Measurements from ENCODE around the gene CLASP2. TPM values are rescaled to one million over a fixed set of nuclear protein-coding genes. Genes with fewer than 3 reads are reported as not detected.

Gene CLASP2
- total RNA-seq, 4 donors from 2014 or later = 37.6 to 55.2 (median 44.6) TPM

GRCh38 chr3:33659856-33660434, 58.1 kb downstream of the CLASP2 start:
- H3K4me1 ChIP-seq = peaks cover 36 to 48% of the 10 kb centered on the region in 2 donors
- H3K27me3 ChIP-seq = no peaks in the 10 kb centered on the region
- intact Hi-C loops (cut with DNase I; ENCODE audit: low total_unique reads) = loop anchor here (1.0 to 10.0 kb wide), 5 partner anchors 58 to 1977 kb away; partner anchors contain the start of genes ARPP21, CLASP2, GLB1 and PDCD6IP
- ATAC-seq (no peak), DNase-seq (no peak)
- in situ Hi-C loops (cut with MboI; ENCODE audit: low sequenced_read_pairs in 4 of 4) = loop anchor here in 1 of 4 donors (10.0 kb wide), 1 partner anchor 55 kb away; the partner anchor contains the start of gene CLASP2
- peak overlapping the region; percentile 50 to 64 (median 58) for H3K4me3 ChIP-seq
- peak overlapping the region; percentile 82 to 90 (median 86) for H3K27ac ChIP-seq
- no peak for TF ChIP-seq POLR2A (IDR thresholded peaks at IDR 0.05)
- TF ChIP-seq, protein P1, sequence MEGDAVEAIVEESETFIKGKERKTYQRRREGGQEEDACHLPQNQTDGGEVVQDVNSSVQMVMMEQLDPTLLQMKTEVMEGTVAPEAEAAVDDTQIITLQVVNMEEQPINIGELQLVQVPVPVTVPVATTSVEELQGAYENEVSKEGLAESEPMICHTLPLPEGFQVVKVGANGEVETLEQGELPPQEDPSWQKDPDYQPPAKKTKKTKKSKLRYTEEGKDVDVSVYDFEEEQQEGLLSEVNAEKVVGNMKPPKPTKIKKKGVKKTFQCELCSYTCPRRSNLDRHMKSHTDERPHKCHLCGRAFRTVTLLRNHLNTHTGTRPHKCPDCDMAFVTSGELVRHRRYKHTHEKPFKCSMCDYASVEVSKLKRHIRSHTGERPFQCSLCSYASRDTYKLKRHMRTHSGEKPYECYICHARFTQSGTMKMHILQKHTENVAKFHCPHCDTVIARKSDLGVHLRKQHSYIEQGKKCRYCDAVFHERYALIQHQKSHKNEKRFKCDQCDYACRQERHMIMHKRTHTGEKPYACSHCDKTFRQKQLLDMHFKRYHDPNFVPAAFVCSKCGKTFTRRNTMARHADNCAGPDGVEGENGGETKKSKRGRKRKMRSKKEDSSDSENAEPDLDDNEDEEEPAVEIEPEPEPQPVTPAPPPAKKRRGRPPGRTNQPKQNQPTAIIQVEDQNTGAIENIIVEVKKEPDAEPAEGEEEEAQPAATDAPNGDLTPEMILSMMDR (IDR thresholded peaks at IDR 0.05 in 4 of 5, conservative IDR thresholded peaks at IDR 0.05 in 1 of 5) = no peak
- H3K36me3 ChIP-seq = no peaks in the 10 kb centered on the region
- no peaks in the 10 kb centered on the region for H3K9me3 ChIP-seq

GRCh38 chr3:33658991-33659848, 58.8 kb downstream of the CLASP2 start:
- peak; percentile 66 to 77 for DNase-seq
- intact Hi-C loops (cut with DNase I; ENCODE audit: low total_unique reads) (loop anchor here (1.0 to 10.0 kb wide), 5 partner anchors 59 to 1978 kb away; partner anchors contain the start of genes ARPP21, CLASP2, GLB1 and PDCD6IP), in situ Hi-C loops (cut with MboI; ENCODE audit: low sequenced_read_pairs in 4 of 4) (loop anchor here in 1 of 4 donors (10.0 kb wide), 1 partner anchor 56 kb away; the partner anchor contains the start of gene CLASP2)
- no peaks in the 10 kb centered on the region for H3K9me3 ChIP-seq
- peak in 1 of 2 donors; percentile 45 for TF ChIP-seq POLR2A (IDR thresholded peaks at IDR 0.05)
- TF ChIP-seq, protein P1 (IDR thresholded peaks at IDR 0.05 in 4 of 5, conservative IDR thresholded peaks at IDR 0.05 in 1 of 5) = peak in 1 of 5 experiments; percentile 25
- ATAC-seq = peak; percentile 89 to 93
- no peaks in the 10 kb centered on the region for H3K36me3 ChIP-seq
- H3K27ac ChIP-seq = peak overlapping the region; percentile 82 to 90 (median 86)
- H3K27me3 ChIP-seq = no peaks in the 10 kb centered on the region
- peak overlapping the region; percentile 50 to 64 (median 58) for H3K4me3 ChIP-seq
- peaks cover 38 to 54% of the 10 kb centered on the region in 2 donors for H3K4me1 ChIP-seq

GRCh38 chr3:33658621-33658990, 59.4 kb downstream of the CLASP2 start:
- in situ Hi-C loops (cut with MboI; ENCODE audit: low sequenced_read_pairs in 4 of 4) = loop anchor here in 1 of 4 donors (10.0 kb wide), 1 partner anchor 56 kb away; the partner anchor contains the start of gene CLASP2
- H3K27me3 ChIP-seq = no peaks in the 10 kb centered on the region
- intact Hi-C loops (cut with DNase I; ENCODE audit: low total_unique reads) = loop anchor here (5.0 to 10.0 kb wide), 4 partner anchors 139 to 1979 kb away; partner anchors contain the start of genes ARPP21, GLB1, PDCD6IP and TMPPE
- H3K9me3 ChIP-seq = no peaks in the 10 kb centered on the region
- ATAC-seq = peak; percentile 11 to 16
- H3K4me3 ChIP-seq = peak overlapping the region; percentile 50 to 64 (median 58)
- DNase-seq = no peak
- TF ChIP-seq, protein P1 (IDR thresholded peaks at IDR 0.05 in 4 of 5, conservative IDR thresholded peaks at IDR 0.05 in 1 of 5) = no peak
- no peak for TF ChIP-seq POLR2A (IDR thresholded peaks at IDR 0.05)
- peaks cover 38 to 60% of the 10 kb centered on the region in 2 donors for H3K4me1 ChIP-seq
- peak overlapping the region; percentile 82 to 90 (median 86) for H3K27ac ChIP-seq
- H3K36me3 ChIP-seq = no peaks in the 10 kb centered on the region

DNA sequence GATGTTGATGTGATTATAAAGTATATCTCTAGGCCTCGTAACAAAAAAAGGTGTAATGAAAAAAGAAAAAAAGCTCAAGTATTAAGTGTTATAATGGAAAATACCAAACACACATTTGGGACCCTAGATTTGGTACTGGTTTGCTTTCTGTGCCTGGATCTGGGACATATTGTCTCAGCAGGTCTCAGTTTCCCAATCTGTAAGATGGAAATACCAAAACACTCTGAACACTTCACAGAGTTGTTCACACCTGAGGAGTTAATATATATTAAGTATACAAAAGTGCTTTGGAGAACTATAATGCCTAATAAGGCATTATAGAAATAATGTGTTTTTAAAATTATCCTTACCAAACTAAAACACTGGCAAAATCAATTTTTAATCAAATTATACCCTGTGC, 60.0 kb downstream of the CLASP2 start:
- DNase-seq (no peak), ATAC-seq (no peak)
- Histone ChIP-seq H3K9me3 (no peaks in the 10 kb centered on the region), H3K27ac (peak overlapping the region; percentile 82 to 90 (median 86)), H3K4me3 (peak overlapping the region; percentile 50 to 64 (median 58)), H3K27me3 (no peaks in the 10 kb centered on the region), H3K36me3 (no peaks in the 10 kb centered on the region), H3K4me1 (peaks cover 38 to 65% of the 10 kb centered on the region in 2 donors)
- TF ChIP-seq POLR2A (IDR thresholded peaks at IDR 0.05) = no peak
- TF ChIP-seq, protein P1 (IDR thresholded peaks at IDR 0.05 in 4 of 5, conservative IDR thresholded peaks at IDR 0.05 in 1 of 5) = no peak
- in situ Hi-C loops (cut with MboI; ENCODE audit: low sequenced_read_pairs in 4 of 4) (loop anchor here in 1 of 4 donors (10.0 kb wide), 1 partner anchor 57 kb away; the partner anchor contains the start of gene CLASP2), intact Hi-C loops (cut with DNase I; ENCODE audit: low total_unique reads) (loop anchor here (5.0 to 10.0 kb wide), 4 partner anchors 139 to 1979 kb away; partner anchors contain the start of genes ARPP21, GLB1, PDCD6IP and TMPPE)
